HG03280 (cell line): ENCODE measurements around the gene USHBP1.
A peak's percentile ranks its signal among the peaks of the same experiment; 100 is the strongest.

Source experiments
- ATAC-seq: cut with Tn5 transposase; IDR thresholded peaks from one replicate; pipeline ENCODE4 v1.9.1; 2021; ENCODE audit warnings: mild to moderate bottlenecking, moderate library complexity; ENCODE audit not compliant: unreplicated experiment

USHBP1 gene

GRCh38 chr19:17215127-17215971 lies 49.2 kb downstream of the USHBP1 start, which contains the start of gene USE1:
Gene USE1 (plus strand): TSS chr19:17215357. CDS start chr19:17215406, 49 bp downstream.
- peak; percentile 81 for ATAC-seq

GRCh38 chr19:17214508-17215126 lies 49.9 kb downstream of the USHBP1 start:
- ATAC-seq: no peak

GRCh38 chr19:17213334-17213733 lies 51.2 kb downstream of the USHBP1 start:
- ATAC-seq: no peak

GRCh38 chr19:17211547-17212446 lies 52.7 kb downstream of the USHBP1 start:
- ATAC-seq: no peak

GRCh38 chr19:17210296-17210695 lies 54.2 kb downstream of the USHBP1 start:
- ATAC-seq: no peak

- no peak for ATAC-seq
These were observed 55.2 kb downstream of the USHBP1 start for GRCh38 chr19:17209126-17210036.

- no peak for ATAC-seq
These were observed 57.6 kb downstream of the USHBP1 start for GRCh38 chr19:17206736-17207581.

- no peak for ATAC-seq
These were observed 59.1 kb downstream of the USHBP1 start for GRCh38 chr19:17205237-17206140.

GRCh38 chr19:17202713-17203112 lies 61.8 kb downstream of the USHBP1 start:
- no peak for ATAC-seq

GRCh38 chr19:17202249-17202648 lies 62.3 kb downstream of the USHBP1 start:
- no peak for ATAC-seq

GRCh38 chr19:17200408-17201079 lies 64.0 kb downstream of the USHBP1 start:
- ATAC-seq: no peak
